Liver (tissue), 9 donors: ENCODE data around the gene GOLGA8A. TPM values are rescaled to one million over a fixed set of nuclear protein-coding genes. Genes with fewer than 3 reads are reported as not detected.
"Not testable (repeated sequence)": the region's sequence is repeated elsewhere in the genome, so short reads cannot be mapped to it uniquely, and the experiment has no call there.

Source experiments
- DNase-seq: peaks from one replicate; pipeline ENCODE4 v3.0.0-alpha.2; 2017; ENCODE audit warnings: low spot score
- H3K27ac ChIP-seq, 2 donors: one replicate each; pipeline ENCODE4 v1.7.0; 2013; ENCODE audit warnings: inconsistent platforms in 2 of 2, low read length in 2 of 2, control low read depth in 1 of 2, low read depth in 1 of 2, mild to moderate bottlenecking in 1 of 2
- H3K27me3 ChIP-seq, 4 donors: one replicate each; pipeline versions ENCODE4 v1.6.1 to v1.7.0; 2013; ENCODE audit warnings: low read length in 3 of 4, inconsistent platforms in 1 of 4, mild to moderate bottlenecking in 1 of 4, moderate library complexity in 1 of 4; ENCODE audit not compliant: control insufficient read depth in 4 of 4, insufficient read depth in 4 of 4
- H3K36me3 ChIP-seq, 4 donors: one replicate each; pipeline versions ENCODE4 v1.6.1 to v1.7.0; 2013; ENCODE audit warnings: low read length in 3 of 4, mild to moderate bottlenecking in 3 of 4, low read depth in 1 of 4, moderate library complexity in 1 of 4; ENCODE audit not compliant: control insufficient read depth in 4 of 4, insufficient read depth in 3 of 4
- H3K4me1 ChIP-seq, 4 donors: one replicate each; pipeline versions ENCODE4 v1.6.1 to v1.7.0; 2013; ENCODE audit warnings: low read length in 3 of 4, mild to moderate bottlenecking in 3 of 4, moderate library complexity in 1 of 4; ENCODE audit not compliant: control insufficient read depth in 4 of 4, insufficient read depth in 4 of 4
- H3K4me3 ChIP-seq, 3 donors: one replicate each; pipeline versions ENCODE4 v1.6.1 to v1.7.0; 2013; ENCODE audit warnings: low read length in 3 of 3, control low read depth in 1 of 3, low read depth in 1 of 3, mild to moderate bottlenecking in 1 of 3
- H3K9ac ChIP-seq, 2 donors: one replicate each; pipeline ENCODE4 v1.7.0; 2013; ENCODE audit warnings: low read length in 2 of 2, mild to moderate bottlenecking in 2 of 2, moderate library complexity in 2 of 2, control low read depth in 1 of 2, low read depth in 1 of 2
- H3K9me3 ChIP-seq, 4 donors: one replicate each; pipeline versions ENCODE4 v1.6.1 to v1.7.0; 2013; ENCODE audit warnings: low read length in 3 of 4; ENCODE audit not compliant: control insufficient read depth in 4 of 4
- WGBS: extraction: QIAGEN DNeasy Blood & Tissue Kit; methylation state at CpG from one replicate; pipeline ENCODE4 v1.1.7; 2013; 5-methylcytosine and 5-hydroxymethylcytosine counted together
- polyA plus RNA-seq, 2 donors: library from polyadenylated mRNA; stranded (reverse) in 1 of 2; unstranded in 1 of 2; fragments of 200-250 nt in 1 of 2; fragments of >200 nt in 1 of 2; fragmentation: Nextera tagmentation in 1 of 2; extraction: Ambion mirVana in 1 of 2; gene quantifications; one replicate each; pipeline versions ENCODE4 v1.2.1 to v1.2.3, GENCODE V29; 2013 to 2015
- total RNA-seq, 2 donors: library from RNA; depleted of rRNA; stranded (reverse); fragments of >200 nt; gene quantifications; one replicate each; pipeline ENCODE4 v1.2.3, GENCODE V29; 2014
- donor health status: healthy.
- donor health status: healthy.
- donor health status: healthy.
- donor health status: healthy.
- donor health status: healthy.

GOLGA8A gene
- total and polyA plus RNA-seq, 4 donors = 2.1 to 20.6 (median 9.1) TPM

GRCh38 chr15:34392981-34393380 is 44.6 kb downstream of the GOLGA8A start:
- H3K27me3 ChIP-seq, H3K36me3 ChIP-seq, H3K27ac ChIP-seq, H3K9ac ChIP-seq, H3K4me3 ChIP-seq, H3K9me3 ChIP-seq, DNase-seq, H3K4me1 ChIP-seq: not testable (repeated sequence)
- WGBS = 83% methylated on average over 2 of the region's 2 CpGs

- not testable (repeated sequence) for H3K9ac ChIP-seq, H3K4me3 ChIP-seq, H3K36me3 ChIP-seq, H3K4me1 ChIP-seq, H3K27me3 ChIP-seq, DNase-seq, H3K27ac ChIP-seq, H3K9me3 ChIP-seq
- no CpG with 5 or more reads among the region's 16 CpGs for WGBS
These were observed 48.0 kb downstream of the GOLGA8A start for GRCh38 chr15:34389594-34390086.

Other genes starting within 250 kb of the GOLGA8A start
- gene KATNBL1, start 227.7 kb downstream of the GOLGA8A start, total RNA-seq = 10 to 100 TPM; 24.7 to 26.2 TPM
- 10 to 100 TPM in 1 of 2 donors, 1 to 10 TPM in 1; 6.4 to 19.4 TPM for gene KATNBL1, start 227.7 kb downstream of the GOLGA8A start, polyA plus RNA-seq
- gene EMC4, start 212.8 kb downstream of the GOLGA8A start, total RNA-seq = 10 to 100 TPM; 76.8 to 81.1 TPM
- 10 to 100 TPM; 74.0 to 88.7 TPM for gene EMC4, start 212.8 kb downstream of the GOLGA8A start, polyA plus RNA-seq
- 10 to 100 TPM; 11.8 to 17.8 TPM for gene SLC12A6, start 100.0 kb downstream of the GOLGA8A start, total RNA-seq
- 1 to 10 TPM; 1.9 to 2.4 TPM for gene SLC12A6, start 100.0 kb downstream of the GOLGA8A start, polyA plus RNA-seq
- 100 to 1,000 TPM; 104 to 105 TPM for gene NOP10, start 94.7 kb downstream of the GOLGA8A start, total RNA-seq
- gene NOP10, start 94.7 kb downstream of the GOLGA8A start, polyA plus RNA-seq = 100 to 1,000 TPM; 145 to 223 TPM
- not detected for gene NUTM1, start 94.5 kb downstream of the GOLGA8A start, total RNA-seq
- not detected for gene NUTM1, start 94.5 kb downstream of the GOLGA8A start, polyA plus RNA-seq
- 1 to 10 TPM; 1.1 to 1.7 TPM for gene LPCAT4, start 70.6 kb downstream of the GOLGA8A start, total RNA-seq
- 1 to 10 TPM; 2.0 to 2.4 TPM for gene LPCAT4, start 70.6 kb downstream of the GOLGA8A start, polyA plus RNA-seq
- 10 to 100 TPM in 1 of 2 donors, 1 to 10 TPM in 1; 9.4 to 71.0 TPM for gene GOLGA8B, start 145.8 kb upstream of the GOLGA8A start, total RNA-seq
- gene GOLGA8B, start 145.8 kb upstream of the GOLGA8A start, polyA plus RNA-seq = 10 to 100 TPM in 1 of 2 donors, 1 to 10 TPM in 1; 8.4 to 36.3 TPM